ENCODE measurements around the gene GLI2. TPM values are rescaled to one million over a fixed set of nuclear protein-coding genes. Genes with fewer than 3 reads are reported as not detected.

GLI2 gene
- total RNA-seq, 1 experiment from 2014 or later: 4.0 TPM

DNA sequence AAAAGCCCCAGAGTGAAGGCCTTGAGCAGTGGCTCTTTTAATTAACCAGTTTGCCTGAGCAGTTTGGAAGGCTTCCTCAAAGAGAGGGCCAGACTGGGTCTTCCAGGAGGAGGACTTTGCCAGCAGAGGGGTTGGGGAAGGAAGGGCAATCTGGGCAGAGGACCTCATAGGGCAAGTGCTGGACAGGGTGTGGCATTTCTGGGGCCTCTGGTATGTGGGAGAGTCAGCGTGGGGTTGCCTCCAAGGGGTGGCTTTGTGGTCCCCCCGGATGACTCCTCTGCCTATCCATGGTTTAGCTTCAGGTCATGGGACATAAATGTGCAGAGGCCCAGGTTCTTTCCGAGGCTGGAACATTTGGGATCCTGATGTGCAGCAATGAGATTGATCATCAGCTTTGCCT lies 12.6 kb downstream of the GLI2 start:
- Histone ChIP-seq H3K4me1 (ENCODE audit: insufficient read depth, low read length) (no peaks in the 10 kb centered on the region), H2AFZ (ENCODE audit: low read length) (no peak overlapping the region), H3K9me3 (ENCODE audit: low read length) (no peaks in the 10 kb centered on the region), H3K79me2 (ENCODE audit: low read length) (no peaks in the 10 kb centered on the region), H3K27ac (ENCODE audit: low read length) (no peak overlapping the region), H3F3A (ENCODE audit: low read length, unreplicated experiment) (no peaks in the 10 kb centered on the region), H3K27me3 (ENCODE audit: low read length) (no peaks in the 10 kb centered on the region), H3K9me2 (replicated peaks; ENCODE audit: low read length) (no peaks in the 10 kb centered on the region), H4K20me1 (ENCODE audit: low read length) (no peaks in the 10 kb centered on the region), H3K4me3 (ENCODE audit: low read length) (no peak overlapping the region), H3K9ac (ENCODE audit: low read length) (no peak overlapping the region), H3K4me2 (ENCODE audit: low read length) (no peak overlapping the region), H3K36me3 (ENCODE audit: low read depth, low read length) (no peaks in the 10 kb centered on the region)
- POLR2A ChIA-PET (ENCODE audit: unreplicated experiment): no interaction called here
- CTCF ChIA-PET: no interaction called here
- intact Hi-C loops (cut with micrococcal nuclease): no loop called here
- DNase-seq (no peak), ATAC-seq (no peak)
- TF ChIP-seq EZH2 (IDR thresholded peaks at IDR 0.05; ENCODE audit: low read length, unreplicated experiment): no peak
- TF ChIP-seq EZH2phosphoT487 (IDR thresholded peaks at IDR 0.05; ENCODE audit: borderline replicate concordance, low read length): no peak
- TF ChIP-seq, protein P1, sequence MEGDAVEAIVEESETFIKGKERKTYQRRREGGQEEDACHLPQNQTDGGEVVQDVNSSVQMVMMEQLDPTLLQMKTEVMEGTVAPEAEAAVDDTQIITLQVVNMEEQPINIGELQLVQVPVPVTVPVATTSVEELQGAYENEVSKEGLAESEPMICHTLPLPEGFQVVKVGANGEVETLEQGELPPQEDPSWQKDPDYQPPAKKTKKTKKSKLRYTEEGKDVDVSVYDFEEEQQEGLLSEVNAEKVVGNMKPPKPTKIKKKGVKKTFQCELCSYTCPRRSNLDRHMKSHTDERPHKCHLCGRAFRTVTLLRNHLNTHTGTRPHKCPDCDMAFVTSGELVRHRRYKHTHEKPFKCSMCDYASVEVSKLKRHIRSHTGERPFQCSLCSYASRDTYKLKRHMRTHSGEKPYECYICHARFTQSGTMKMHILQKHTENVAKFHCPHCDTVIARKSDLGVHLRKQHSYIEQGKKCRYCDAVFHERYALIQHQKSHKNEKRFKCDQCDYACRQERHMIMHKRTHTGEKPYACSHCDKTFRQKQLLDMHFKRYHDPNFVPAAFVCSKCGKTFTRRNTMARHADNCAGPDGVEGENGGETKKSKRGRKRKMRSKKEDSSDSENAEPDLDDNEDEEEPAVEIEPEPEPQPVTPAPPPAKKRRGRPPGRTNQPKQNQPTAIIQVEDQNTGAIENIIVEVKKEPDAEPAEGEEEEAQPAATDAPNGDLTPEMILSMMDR (conservative IDR thresholded peaks at IDR 0.05; ENCODE audit: low read depth, low read length): no peak
- BruUV-seq (replicated peaks): no TSS peak

DNA sequence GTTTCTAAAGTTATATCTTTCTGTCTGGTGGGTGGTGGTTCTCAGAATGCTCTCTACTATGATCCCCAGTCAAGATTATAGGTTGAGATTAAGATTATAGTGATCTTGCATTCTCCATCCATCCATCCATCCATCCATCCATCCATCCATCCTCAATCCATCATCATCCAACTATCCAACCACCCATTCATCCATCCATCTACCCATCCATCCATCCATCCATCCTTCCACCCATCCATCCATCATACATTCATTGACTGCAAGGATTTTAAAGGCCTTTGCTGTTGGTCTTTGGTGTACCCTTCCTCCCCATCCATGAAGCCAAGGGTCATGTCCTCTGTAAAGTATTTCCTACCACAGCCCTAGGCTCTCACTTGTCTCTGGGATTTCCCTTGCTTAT lies 13.1 kb downstream of the GLI2 start:
- no TSS peak for BruUV-seq (replicated peaks)
- Histone ChIP-seq H3K27ac (ENCODE audit: low read length) (no peak overlapping the region), H3F3A (ENCODE audit: low read length, unreplicated experiment) (no peaks in the 10 kb centered on the region), H3K4me1 (ENCODE audit: insufficient read depth, low read length) (no peaks in the 10 kb centered on the region), H3K79me2 (ENCODE audit: low read length) (no peaks in the 10 kb centered on the region), H4K20me1 (ENCODE audit: low read length) (no peaks in the 10 kb centered on the region), H3K36me3 (ENCODE audit: low read depth, low read length) (no peaks in the 10 kb centered on the region), H3K9ac (ENCODE audit: low read length) (no peak overlapping the region), H3K9me3 (ENCODE audit: low read length) (no peaks in the 10 kb centered on the region), H3K27me3 (ENCODE audit: low read length) (no peaks in the 10 kb centered on the region), H3K4me3 (ENCODE audit: low read length) (no peak overlapping the region), H2AFZ (ENCODE audit: low read length) (no peak overlapping the region), H3K4me2 (ENCODE audit: low read length) (no peak overlapping the region), H3K9me2 (replicated peaks; ENCODE audit: low read length) (no peaks in the 10 kb centered on the region)
- CTCF ChIA-PET: no interaction called here
- POLR2A ChIA-PET (ENCODE audit: unreplicated experiment): no interaction called here
- TF ChIP-seq, protein P1 (conservative IDR thresholded peaks at IDR 0.05; ENCODE audit: low read depth, low read length): no peak
- TF ChIP-seq EZH2phosphoT487 (IDR thresholded peaks at IDR 0.05; ENCODE audit: borderline replicate concordance, low read length) (no peak), EZH2 (IDR thresholded peaks at IDR 0.05; ENCODE audit: low read length, unreplicated experiment) (no peak)
- no peak for ATAC-seq
- no peak for DNase-seq
- intact Hi-C loops (cut with micrococcal nuclease): no loop called here

DNA sequence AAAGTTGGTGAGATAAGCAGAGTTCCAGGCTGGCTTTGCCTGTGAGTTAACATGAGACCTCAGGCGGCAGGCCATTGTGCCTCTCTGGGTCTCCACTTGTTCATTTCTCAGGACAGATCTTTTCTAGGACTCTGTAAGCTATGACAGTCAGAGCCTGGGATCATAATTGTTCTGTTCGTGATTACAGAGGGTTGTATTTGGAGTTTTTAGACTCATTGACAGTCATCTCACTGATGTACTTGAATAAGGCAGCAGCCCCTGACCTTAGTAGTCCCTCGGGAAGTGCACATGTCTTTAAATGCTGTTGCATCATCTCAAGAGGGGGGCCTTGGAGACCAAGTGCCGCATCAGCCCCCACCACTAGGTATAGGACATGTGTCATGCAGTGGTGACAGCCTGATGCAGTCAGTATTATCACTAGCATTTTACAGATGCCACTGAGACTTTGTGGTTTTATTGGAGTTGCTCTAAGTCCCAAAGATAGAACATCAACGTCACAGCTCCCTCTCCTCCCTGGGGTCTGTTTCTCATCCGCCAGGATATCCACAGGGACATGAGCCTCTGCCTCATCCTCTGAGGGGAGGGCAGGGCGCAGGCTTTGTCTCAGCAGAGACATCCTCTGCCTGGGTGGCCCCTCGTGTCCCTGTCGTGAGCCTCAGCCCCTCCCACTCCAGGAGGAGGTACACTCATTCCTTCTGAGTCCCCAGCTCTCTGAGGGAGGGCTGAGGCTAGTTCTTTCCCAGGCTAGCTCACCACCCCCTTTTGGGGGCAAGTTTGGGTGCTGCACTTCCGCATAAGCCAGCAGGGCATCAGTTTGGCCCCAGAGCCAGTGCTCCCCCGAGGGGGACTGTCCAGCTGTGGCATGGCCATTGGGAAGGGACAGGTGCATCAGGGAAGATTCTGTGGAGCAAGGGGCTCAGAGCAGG lies 14.1 kb downstream of the GLI2 start:
- ATAC-seq (no peak), DNase-seq (no peak)
- peaks cover 7% of the 10 kb centered on the region for H3K4me1 ChIP-seq (ENCODE audit: insufficient read depth, low read length)
- intact Hi-C loops (cut with micrococcal nuclease): no loop called here
- no peaks in the 10 kb centered on the region for H3K36me3 ChIP-seq (ENCODE audit: low read depth, low read length)
- no TSS peak for BruUV-seq (replicated peaks)
- TF ChIP-seq EZH2 (IDR thresholded peaks at IDR 0.05; ENCODE audit: low read length, unreplicated experiment) (no peak), EZH2phosphoT487 (IDR thresholded peaks at IDR 0.05; ENCODE audit: borderline replicate concordance, low read length) (no peak)
- TF ChIP-seq, protein P1 (conservative IDR thresholded peaks at IDR 0.05; ENCODE audit: low read depth, low read length): no peak
- no peak overlapping the region for H2AFZ ChIP-seq (ENCODE audit: low read length)
- no peak overlapping the region for H3K27ac ChIP-seq (ENCODE audit: low read length)
- H3F3A ChIP-seq (ENCODE audit: low read length, unreplicated experiment): no peaks in the 10 kb centered on the region
- no peaks in the 10 kb centered on the region for H3K79me2 ChIP-seq (ENCODE audit: low read length)
- no peaks in the 10 kb centered on the region for H3K9me3 ChIP-seq (ENCODE audit: low read length)
- H3K9me2 ChIP-seq (replicated peaks; ENCODE audit: low read length): no peaks in the 10 kb centered on the region
- CTCF ChIA-PET: interaction anchor here (0.7 kb wide), 1 partner anchor 253 kb away, joined by 3 read pairs; no protein-coding TSS in a partner anchor
- H3K27me3 ChIP-seq (ENCODE audit: low read length): no peaks in the 10 kb centered on the region
- no peak overlapping the region for H3K4me3 ChIP-seq (ENCODE audit: low read length)
- H4K20me1 ChIP-seq (ENCODE audit: low read length): no peaks in the 10 kb centered on the region
- no peak overlapping the region for H3K9ac ChIP-seq (ENCODE audit: low read length)
- POLR2A ChIA-PET (ENCODE audit: unreplicated experiment): no interaction called here
- no peak overlapping the region for H3K4me2 ChIP-seq (ENCODE audit: low read length)

All from PC-3 (cell line).